HG03097 (cell line): ENCODE data around the gene KMT2D.

Experiments used
- ATAC-seq: cut with Tn5 transposase; IDR thresholded peaks from one replicate; pipeline ENCODE4 v1.9.1; 2021; ENCODE audit not compliant: unreplicated experiment, low FRiP score

Gene KMT2D

DNA sequence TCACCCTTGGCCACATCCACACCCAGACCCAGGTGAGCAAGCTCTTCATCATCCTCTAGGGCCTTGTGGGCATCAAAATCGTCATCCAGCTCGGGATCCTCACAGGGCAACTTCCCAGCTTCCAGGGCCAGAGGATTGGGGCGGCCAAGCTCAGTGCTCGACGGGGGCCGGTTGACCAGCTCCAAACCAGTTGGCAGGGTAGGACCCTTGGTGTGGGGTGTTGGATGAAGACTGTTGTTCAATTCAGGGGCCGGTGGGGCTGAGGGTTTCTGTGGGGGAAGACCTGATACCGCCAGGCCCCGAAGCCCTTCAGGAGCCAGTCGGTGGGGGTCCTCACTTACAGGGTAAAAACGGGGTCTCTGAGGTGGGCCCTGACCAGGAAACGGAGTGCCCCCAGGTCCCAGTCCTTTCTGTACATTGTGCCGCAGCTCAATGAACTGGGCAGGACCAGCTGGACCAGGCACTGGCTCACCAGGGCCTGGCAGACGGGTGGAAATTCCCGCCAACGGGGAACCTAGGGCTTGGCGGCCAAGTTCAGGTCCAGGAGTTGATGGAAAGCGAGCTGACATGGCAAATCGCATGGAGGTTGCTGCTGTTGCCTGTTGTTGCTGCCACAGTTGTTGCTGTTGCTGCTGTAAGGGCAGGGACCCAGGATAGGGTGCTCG, 22.2 kb downstream of the KMT2D start:
- ATAC-seq = no peak

DNA sequence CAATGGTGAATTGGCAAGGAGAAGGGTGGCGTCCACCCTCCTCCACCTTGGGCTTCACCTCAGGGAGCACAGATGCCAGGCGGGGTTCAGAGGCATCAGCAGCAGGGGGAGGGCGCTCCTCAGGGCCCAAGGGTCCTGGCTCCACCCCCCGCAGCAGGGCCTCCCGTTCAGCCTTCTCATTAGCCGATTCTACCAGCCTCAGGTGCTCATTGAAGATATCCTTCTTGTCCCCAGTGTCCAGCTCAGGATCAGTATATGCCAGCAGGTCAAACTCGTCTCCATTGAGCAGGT, 22.7 kb downstream of the KMT2D start:
- no peak for ATAC-seq

DNA sequence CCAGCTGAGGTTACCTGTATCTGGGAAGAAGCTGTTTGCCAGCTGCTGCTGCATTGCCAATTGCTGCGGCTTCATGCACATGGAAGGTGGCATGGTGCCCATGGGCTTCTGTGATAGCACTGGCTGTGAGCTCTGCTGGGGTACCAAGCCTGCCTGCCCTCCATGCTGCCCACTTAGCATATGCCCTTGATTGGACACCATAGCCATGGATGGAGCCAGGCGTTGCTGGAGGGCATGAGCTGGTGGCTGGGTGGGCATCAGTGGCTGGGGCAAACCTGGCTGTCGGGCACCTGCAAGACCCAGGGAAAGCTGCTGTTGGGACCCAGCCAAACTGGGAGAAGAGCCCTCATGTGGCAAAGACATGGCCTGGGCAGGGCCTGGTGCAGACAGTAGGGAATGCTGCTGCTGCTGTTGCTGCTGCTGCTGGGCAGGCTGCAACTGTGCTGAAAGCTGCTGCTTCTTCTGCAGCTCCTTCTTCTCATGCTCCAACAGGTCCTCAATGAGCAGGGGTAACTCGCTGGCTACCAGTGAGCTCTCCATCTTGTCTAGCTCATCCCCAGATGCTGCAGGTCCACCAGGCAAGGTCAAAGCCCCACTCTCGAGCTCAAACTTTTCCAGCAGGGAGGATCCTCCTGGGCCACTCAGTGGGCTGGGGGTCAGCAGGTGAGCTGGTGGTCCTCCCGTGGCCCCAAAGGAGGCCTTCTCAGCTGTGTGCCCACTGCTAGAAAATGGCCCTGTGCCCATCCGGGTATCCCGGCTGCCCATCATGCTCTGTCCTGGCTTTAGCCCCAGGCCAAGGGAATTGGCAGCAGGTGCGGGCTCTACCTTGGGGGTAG, 23.3 kb downstream of the KMT2D start:
- ATAC-seq = no peak

DNA sequence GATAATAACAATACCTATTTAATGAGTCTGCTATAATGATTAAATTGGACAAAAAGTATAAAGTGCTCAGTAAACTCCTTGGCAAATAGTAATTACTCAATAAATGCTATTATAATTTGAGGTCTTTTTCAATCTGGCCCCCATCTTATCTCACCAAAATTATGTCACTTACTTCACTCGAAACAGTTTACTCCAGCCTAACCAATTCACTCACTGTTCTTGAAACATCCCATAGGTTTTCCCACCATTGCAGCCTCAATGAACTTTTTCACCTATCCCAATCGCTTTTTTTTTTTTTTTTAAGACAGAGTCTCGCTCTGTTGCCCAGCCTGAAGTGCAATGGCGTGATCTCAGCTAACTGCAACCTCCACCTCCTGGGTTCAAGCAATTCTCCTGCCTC, 24.6 kb downstream of the KMT2D start:
- no peak for ATAC-seq

DNA sequence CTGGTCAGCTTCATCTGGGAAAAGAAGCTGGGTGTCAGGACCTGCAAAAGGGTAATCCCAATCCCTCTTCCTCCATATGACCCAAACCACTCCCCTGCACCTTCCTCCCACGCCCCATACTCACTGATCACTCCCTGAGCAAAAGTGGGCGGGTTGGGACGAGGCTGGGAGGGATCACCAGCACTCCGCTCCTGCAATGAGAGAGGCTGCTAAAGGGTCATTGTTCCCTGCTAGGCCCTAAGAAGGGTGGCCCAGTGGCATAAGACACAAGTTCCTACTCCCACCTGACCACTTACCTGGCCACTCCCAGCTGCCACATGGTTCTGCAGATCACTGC, 26.3 kb downstream of the KMT2D start:
- no peak for ATAC-seq

DNA sequence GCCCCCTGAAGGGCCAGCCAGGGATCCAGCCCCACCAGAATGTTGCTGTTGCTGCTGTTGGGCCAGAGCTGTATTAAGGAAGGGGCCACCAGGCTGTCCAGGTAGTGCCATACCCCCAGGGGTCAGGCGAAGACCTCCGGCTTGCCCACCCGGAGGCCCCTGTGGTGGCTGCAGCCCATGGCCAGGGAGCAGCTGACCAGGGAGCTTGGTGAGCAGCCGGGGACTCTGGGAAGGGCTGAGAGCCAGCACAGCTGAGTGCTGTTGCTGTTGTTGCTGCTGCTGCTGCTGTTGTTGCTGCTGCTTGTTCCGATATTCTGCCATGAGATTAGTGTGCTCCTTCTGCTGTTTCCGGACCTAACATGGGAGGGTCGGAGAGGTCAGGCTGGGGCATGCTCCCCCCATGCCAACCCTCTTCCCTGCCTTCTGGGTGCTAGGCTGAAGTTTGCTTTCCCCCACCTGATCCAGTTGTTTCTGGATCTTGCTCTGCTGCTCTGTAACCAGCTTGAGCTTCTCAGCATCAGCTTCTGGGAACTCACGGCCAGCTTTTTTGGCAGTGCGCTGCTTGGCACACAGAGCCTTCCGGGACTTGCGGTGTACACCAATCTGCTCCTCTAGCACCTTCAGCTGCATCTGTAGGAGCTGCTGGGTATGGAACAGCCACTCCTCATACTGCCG, 26.8 kb downstream of the KMT2D start:
- ATAC-seq = no peak

DNA sequence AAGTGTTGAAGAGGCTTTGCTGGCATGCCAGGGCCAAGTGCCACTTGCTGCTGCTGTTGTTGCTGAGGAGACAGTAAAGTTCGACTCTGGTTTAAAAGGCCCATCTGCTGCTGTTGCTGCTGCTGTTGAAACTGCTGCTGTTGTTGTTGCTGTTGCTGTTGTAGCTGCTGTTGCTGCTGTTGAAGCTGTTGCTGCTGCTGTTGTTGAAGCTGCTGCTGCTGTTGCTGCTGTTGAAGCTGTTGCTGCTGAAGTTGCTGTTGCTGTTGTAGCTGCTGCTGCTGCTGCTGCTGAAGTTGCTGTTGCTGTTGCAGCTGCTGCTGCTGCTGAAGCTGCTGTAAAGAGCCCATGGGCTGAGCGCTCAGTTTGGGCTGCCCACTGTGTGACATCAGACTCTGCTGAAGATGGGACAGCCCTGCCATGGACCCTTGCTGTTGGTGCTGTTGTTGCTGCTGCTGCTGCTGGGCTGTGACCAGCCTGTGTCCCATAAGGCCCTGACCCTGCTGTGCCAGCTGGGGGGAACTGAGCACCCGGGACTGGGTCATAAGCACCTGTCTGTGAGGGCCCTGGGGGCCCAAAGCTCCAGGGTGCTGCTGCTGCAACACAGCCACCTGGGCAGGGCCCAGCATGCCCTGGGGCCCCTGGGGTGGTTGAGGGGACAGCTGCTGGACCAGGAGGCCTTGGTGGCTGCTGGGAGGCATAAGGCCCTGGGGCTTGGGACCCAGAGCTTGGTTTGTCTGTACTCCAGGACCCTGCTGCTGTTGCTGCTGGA, 27.7 kb downstream of the KMT2D start:
- no peak for ATAC-seq

DNA sequence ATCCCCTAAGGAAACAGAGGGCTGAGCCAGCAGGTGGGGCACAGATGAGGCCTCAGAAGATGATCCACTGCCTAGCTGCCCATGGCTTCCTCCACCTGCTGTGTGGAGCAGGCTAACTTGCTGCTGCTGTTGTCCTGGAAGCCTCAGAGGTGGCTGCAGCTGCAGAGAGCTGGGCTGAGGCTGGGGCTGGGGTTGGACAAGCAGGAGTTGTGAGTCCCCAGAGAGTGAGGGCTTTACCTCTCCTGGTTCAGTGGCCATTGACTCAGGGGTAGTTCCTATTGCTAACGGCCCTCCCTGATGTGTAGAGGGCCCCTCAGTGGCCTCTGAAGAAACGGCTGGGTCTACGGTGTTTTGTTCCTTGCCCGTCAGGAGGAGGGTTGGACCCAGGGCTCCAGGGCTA, 28.3 kb downstream of the KMT2D start:
- no peak for ATAC-seq

DNA sequence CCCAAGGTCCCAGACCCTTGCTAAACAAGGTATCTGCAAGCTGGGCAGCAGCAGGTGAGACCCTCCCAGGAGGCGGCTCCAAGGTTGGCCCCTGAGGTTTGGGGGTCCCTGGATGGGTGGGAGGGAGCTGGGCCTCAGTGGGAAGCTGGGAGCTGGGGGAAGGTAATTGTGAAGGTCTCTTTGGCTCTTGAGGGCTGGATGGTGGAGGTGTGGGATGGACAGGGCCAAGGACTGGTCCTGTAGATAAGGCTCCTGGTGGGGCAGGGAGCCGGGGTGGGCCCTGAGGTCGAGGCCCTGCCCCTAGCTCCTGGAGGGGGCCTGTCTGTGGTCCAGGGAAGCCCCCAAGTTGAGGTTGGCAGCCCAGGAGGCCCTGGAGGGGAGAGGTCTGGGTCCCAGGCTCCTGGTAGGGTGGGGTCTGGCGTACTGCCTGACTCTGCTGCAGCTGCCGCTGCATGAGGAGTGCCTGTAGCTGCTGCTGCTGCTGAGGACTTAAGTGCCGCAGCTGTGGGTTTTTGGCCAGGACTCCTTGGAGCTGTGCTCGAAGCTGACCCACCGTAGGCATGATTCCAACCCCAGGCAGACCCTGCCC, 28.9 kb downstream of the KMT2D start:
- ATAC-seq = no peak

DNA sequence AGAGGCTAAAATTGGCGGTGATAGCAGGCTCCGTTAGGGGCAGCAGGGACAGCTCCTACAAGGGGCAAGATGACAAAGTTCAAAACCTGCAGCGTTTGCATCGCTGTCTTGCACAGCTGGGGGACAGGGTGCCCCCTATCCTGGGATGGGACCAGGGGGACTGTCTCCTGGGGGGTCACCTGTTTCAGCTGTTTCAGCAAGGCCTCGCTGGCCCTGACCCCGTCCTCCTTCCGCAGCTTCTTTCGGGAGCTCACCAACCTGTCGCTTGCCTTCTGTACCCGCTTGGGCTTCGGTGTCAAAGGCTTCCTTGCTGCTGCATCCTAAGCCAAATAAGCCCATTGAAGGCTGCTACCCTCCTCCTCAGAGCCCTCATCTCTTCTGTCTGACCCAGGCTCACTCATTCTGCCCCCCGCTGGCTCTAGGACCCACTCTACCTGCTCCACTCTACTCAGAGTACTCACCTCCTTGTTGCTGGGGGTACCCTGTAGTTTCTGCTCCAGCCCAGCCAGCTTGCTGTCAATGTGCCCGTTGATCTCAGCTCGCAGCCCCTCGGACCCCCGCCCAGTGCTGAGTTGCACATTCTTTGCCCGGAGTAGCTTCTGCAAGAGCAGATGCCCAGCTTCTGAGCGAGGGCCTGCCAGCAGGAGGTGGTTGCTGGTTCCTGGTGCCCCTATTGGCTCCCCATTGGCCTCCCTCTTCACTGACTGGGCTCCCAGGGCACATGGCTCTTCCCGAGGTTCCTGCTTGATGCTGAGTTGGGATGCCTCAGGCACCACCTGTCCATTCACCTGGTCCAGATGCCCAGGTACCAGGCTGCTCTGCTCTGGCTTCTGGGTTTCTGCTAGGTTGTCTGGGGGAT, 29.7 kb downstream of the KMT2D start:
- ATAC-seq = no peak

DNA sequence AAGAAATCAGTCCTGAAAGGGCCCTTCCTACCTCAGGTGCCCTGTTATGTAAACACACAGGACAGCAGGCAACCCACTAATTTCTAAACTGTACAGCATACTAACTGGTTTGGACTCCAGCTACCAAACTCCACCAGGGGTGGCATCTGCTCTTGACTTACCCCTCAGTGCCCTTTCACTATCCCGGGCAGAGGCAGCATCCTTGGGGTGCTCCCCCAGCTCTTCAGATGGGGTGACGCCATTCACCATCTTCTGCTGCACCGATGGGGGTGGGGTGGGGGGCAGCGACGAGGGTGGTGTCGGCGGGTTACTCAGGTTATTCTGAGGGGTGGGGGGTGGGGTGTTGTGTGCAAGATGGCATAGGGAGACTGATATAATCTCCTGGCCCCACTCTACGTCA, 30.5 kb downstream of the KMT2D start:
- ATAC-seq = no peak

DNA sequence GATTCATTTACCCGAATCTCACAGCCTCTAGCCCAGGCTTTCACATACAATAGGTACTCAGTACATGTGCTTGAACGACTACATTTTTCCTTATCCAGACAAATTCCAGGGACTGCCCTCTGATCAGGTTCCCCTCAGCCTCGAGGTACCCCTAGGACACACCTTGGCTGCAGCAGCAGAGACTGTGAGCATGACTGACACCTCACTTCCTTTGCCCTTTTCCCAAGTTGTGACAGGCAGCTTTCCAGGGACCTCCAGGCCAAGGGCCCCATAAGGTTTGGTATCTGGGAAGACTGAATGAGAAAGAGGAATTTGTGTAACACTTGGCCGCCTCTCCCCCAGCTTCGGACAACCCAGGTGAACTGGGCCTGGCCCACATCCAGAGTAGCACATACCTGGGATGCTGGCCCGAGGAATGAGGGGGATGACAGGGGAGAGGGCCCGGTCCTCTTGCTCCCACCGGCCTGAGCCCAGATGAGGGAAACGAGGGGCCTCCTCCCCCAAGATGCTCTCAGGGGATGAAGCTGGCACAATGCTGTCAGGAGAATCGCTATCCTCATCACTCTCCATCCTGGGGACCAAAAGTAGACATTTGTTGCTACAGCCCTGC, 31.8 kb downstream of the KMT2D start:
- ATAC-seq = no peak

DNA sequence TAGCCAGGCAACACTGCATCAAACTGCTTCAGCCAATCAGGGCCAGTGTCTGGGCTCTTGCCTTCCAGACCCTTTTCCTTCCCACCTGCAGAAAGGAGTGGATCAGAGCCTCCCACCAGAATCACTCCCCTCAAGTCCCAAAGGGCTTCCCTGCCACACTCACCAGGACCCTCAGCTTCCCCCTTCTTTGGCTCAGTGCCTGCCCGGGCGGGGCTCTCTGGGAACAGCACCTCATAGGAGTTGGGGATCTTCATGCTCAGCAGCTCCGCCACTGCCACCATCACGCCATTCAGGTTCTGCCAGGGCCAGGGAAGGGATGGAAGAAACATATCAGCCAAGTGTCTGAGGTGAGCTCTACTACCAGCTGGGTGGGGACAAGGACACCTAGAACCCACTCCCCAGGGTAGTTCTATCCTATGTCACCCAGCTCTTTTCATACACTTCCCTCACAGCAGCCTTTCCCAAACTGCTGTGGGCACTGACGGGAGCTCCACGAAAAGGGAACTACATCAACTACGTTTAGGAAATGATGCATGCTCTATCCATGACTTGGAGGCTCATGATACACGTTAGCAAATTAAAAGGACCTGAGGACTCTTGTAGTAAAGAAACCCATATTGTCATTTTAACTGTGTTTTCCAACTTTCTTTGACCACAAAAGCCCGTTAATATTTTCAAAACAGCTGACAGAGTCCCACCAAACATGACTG, 32.6 kb downstream of the KMT2D start:
- no peak for ATAC-seq

DNA sequence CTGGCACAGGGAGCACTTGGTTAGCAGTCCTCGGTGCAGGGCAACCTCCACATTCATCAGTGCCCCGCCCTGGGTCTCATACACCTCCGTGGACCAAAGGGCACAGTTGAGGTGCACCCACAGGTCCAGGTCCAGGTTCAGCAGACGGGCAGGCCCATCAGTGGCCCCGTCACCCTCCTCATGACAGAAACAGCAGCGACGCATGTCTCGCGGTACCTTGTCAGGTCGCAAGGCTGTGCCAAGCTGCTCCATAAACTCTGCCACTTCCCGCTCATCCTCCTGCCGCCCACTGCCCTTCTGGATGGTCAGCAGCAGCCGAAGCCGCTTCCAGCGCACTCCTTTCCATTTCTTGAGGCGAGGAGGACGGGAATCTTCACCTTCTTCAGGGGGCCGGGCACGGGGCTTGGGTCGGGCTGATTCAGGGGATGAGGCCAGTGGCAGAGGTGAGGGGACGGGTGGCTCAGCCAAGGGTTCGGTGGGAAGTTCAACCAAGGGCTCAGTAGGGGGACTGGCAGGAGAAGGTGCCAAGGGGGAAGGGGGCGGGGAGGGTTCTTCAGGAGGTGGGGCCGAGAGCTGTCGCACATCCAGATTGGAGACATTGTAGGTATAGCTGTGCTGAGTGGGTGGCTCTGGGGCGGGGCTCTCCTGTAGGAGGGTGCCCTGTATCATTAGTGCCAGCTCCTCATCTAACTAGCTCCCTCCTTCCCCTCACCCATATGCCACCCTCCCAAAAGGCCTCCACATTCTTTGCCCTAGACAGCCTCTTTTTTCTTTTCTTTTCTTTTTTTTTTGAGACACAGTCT, 33.7 kb downstream of the KMT2D start:
- no peak for ATAC-seq

DNA sequence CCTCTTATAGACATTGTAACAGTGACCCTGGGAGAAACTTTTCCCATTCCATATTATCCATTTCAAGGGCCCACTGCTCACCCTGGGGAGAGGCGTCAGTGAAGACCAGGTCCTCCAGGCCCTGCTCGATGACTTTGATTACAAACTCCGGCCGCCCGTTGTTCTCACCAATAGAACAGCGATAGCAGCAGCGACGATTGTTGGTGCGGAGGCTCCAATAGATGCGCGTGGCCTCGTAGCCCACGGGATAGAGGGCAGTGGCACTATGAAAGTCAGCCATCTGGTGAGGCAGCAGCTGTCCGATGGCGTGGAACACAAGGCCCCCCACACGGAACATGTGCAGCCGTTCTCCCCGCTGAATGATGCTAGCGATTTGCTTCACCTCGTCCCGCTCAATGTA, 34.5 kb downstream of the KMT2D start:
- no peak for ATAC-seq

DNA sequence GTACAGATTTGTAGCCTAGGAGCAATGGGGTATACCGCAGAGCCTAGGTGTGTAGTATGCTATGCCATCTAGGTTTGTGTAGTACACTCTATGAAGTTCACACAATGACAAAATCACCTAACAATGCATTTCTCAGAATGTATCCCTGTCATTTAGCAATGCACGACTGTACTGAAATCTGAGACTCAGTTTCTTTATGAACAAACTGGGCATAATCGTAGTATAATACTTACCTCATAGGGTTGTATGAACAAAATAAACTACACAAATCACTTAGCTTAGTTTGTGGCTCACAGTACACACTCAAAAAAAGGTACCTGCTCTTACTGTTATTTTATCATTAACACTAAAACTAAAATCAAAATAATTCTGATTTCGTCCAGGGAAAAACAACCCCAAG, 35.1 kb downstream of the KMT2D start:
- no peak for ATAC-seq

DNA sequence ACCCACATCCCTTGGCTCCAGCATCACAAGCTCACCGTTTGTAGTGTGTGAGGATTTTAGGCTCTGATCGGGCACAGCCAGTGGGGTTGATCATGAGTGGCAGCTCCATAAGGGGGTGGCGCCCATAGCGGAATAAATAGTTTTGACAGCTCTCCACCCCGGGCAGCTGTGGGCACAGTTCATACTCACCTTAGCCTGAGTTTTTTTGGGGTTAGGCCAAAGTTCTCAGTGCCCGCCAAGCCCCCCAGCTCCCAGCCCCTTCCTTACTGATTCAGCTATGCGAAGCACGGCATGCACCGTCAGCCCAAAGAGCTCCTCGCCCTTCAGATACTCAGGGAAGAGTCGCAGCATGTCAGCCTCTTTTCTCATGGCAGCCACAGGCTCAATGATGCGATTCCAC, 36.1 kb downstream of the KMT2D start:
- no peak for ATAC-seq

DNA sequence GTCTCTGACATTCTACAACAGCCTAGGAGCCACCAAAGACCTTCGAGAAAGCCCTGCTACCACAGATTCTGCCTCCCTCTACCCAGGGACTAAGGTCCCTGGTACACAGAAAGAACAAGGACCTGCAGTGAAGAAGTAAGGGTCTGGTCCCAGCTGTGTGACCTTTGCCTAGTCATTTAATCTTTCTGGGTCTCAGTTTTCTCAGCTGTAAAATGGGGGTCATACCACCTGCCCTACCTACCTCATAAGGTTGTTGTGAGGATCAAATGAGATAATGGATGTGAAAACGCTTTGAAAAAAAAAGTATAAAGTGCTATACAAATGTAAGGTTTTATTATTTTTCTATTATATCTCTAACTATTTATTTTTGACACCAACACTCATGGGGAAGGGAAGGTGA, 36.8 kb downstream of the KMT2D start:
- ATAC-seq = no peak
